CD4-positive, CD25-positive, alpha-beta regulatory T cell (primary cell): ENCODE results near the gene CSTF3. TPM values are rescaled to one million over a fixed set of nuclear protein-coding genes. Genes with fewer than 3 reads are reported as not detected.

Experiments
- ATAC-seq, 2 donors: fragments of 150-1000 bp; cut with Tn5 transposase; one replicate each; pipeline ENCODE4 v1.10.0; 2021; ENCODE audit warnings: low read depth in 2 of 2, moderate number of reproducible peaks in 2 of 2, moderate library complexity in 1 of 2
- DNase-seq, 3 donors: peaks; one replicate each; pipeline versions ENCODE4 v3.0.0 to v3.0.0-alpha.2; 2012 to 2022; ENCODE audit warnings: mixed read lengths in 1 of 3
- H3K27ac ChIP-seq: one replicate; pipeline ENCODE4 v1.7.0; 2013; ENCODE audit warnings: mild to moderate bottlenecking, low read length; ENCODE audit not compliant: insufficient read depth, poor library complexity, severe bottlenecking
- H3K27me3 ChIP-seq: one replicate; pipeline ENCODE4 v1.7.0; 2013; ENCODE audit warnings: low read length; ENCODE audit not compliant: control insufficient read depth, insufficient read depth
- H3K36me3 ChIP-seq: one replicate; pipeline ENCODE4 v1.7.0; 2013; ENCODE audit warnings: mild to moderate bottlenecking, low read length, moderate library complexity; ENCODE audit not compliant: control insufficient read depth, insufficient read depth
- H3K4me1 ChIP-seq: 2 replicates; pipeline ENCODE4 v1.7.0; 2013; ENCODE audit warnings: mild to moderate bottlenecking, low read length; ENCODE audit not compliant: insufficient read depth, control insufficient read depth, poor library complexity, severe bottlenecking
- H3K4me3 ChIP-seq: one replicate; pipeline ENCODE4 v1.7.0; 2013; ENCODE audit warnings: low read depth, mild to moderate bottlenecking, low read length, moderate library complexity
- H3K9me3 ChIP-seq, 2 experiments: 1 replicate in 1 of 2; 2 replicates in 1 of 2; pipeline ENCODE4 v1.7.0; 2013; ENCODE audit warnings: low read length in 2 of 2, mild to moderate bottlenecking in 1 of 2, moderate library complexity in 1 of 2; ENCODE audit not compliant: control insufficient read depth in 2 of 2
- H3K27ac Mint-ChIP-seq, 3 donors: one replicate each; pipeline ENCODE4 v1.8.0; 2020 to 2022; ENCODE audit warnings: mild to moderate bottlenecking in 3 of 3, mixed read lengths in 3 of 3, moderate library complexity in 2 of 3
- H3K27me3 Mint-ChIP-seq: one replicate; pipeline ENCODE4 v1.8.0; 2022; ENCODE audit warnings: mild to moderate bottlenecking, mixed read lengths
- H3K36me3 Mint-ChIP-seq: one replicate; pipeline ENCODE4 v1.8.0; 2020; ENCODE audit warnings: mixed read lengths
- H3K4me1 Mint-ChIP-seq, 4 donors: one replicate each; pipeline ENCODE4 v1.8.0; 2020 to 2022; ENCODE audit warnings: mixed read lengths in 4 of 4, mild to moderate bottlenecking in 1 of 4
- H3K4me3 Mint-ChIP-seq, 4 donors: one replicate each; pipeline ENCODE4 v1.8.0; 2020 to 2022; ENCODE audit warnings: mild to moderate bottlenecking in 4 of 4, mixed read lengths in 4 of 4, moderate library complexity in 3 of 4
- H3K9me3 Mint-ChIP-seq, 7 donors: one replicate each; pipeline ENCODE4 v1.8.0; 2020 to 2022; ENCODE audit warnings: mixed read lengths in 7 of 7, mild to moderate bottlenecking in 3 of 7, moderate library complexity in 2 of 7
- polyA plus RNA-seq, 4 donors: library from polyadenylated mRNA; unstranded; fragments of 300-500 nt; fragmentation: Illumina TruSeq; gene quantifications; one replicate each; pipeline ENCODE4 v1.2.3, GENCODE V29; 2021
- total RNA-seq: library from RNA; stranded (reverse); gene quantifications from one replicate; pipeline ENCODE4 v1.2.3, GENCODE V29; 2022

Gene CSTF3
- total RNA-seq (21.4 TPM), polyA plus RNA-seq (10 to 100 TPM; 14.3 to 18.8 (median 16.2) TPM)

DNA sequence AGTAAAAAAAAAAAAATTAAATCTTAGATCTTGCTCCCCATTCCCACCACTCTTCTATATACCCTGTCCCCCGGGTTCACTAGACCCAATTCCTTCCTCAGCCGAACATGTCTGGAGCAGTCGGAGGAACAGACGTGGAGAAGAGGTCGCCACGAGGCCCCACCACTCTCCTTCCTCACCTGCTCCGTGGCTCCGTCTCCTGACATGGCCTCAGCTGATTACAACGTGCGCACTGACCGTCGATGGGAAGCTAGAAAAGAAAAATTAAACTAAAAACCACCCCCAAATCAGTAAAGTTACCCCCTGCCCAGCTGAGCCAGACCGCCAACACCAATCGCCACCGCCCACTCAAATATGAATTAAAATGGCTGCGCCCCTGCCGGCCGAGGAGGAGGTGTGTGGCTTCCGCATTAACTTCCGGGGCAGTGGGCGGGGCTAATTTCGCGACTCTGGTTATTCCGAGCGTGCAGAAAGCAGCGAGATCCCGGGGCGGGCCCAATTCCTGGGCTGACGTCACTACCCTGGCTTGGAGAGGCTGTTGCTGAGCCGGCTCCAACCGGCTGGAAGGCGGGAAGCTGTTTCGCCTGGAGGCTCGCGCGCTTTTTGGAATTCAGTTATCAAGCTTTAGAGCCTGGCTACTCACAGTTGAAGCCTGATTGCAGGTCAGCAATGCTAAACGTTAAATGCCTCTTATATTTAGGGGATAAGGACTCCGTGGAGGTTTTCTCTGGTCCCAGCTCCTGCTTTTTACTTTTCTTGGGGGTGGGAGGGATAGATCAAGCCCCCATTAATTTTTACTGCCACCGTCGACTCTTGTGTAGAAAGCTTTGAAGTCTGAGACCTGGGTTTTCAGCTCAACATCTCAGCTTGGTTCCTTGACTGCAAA lies at the start of gene CSTF3:
Gene CSTF3, minus strand, starts transcription at position 361 of the 886 bp plus-strand sequence. Its CDS starts 155 bp downstream, at position 206.
- H3K27ac Mint-ChIP-seq = peak within 1 kb of the TSS; percentile 99 to 100 (median 99)
- ATAC-seq (peak; percentile 95 to 96), DNase-seq (peak; percentile 89 to 98 (median 94))
- peaks cover 43% of the 10 kb centered on the region for H3K4me1 ChIP-seq
- no peaks in the 10 kb centered on the region for H3K9me3 Mint-ChIP-seq
- no peaks in the 10 kb centered on the region for H3K9me3 ChIP-seq
- H3K27me3 Mint-ChIP-seq = no peaks in the 10 kb centered on the region
- peak within 1 kb of the TSS; percentile 98 to 100 (median 100) for H3K4me3 Mint-ChIP-seq
- no peaks in the 10 kb centered on the region for H3K36me3 ChIP-seq
- peaks cover 17% of the 10 kb centered on the region for H3K36me3 Mint-ChIP-seq
- H3K4me1 Mint-ChIP-seq = peaks cover 33 to 58% (median 47%) of the 10 kb centered on the region in 4 donors
- no peaks in the 10 kb centered on the region for H3K27me3 ChIP-seq
- H3K27ac ChIP-seq = peak within 1 kb of the TSS; percentile 80
- peak within 1 kb of the TSS; percentile 99 for H3K4me3 ChIP-seq

DNA sequence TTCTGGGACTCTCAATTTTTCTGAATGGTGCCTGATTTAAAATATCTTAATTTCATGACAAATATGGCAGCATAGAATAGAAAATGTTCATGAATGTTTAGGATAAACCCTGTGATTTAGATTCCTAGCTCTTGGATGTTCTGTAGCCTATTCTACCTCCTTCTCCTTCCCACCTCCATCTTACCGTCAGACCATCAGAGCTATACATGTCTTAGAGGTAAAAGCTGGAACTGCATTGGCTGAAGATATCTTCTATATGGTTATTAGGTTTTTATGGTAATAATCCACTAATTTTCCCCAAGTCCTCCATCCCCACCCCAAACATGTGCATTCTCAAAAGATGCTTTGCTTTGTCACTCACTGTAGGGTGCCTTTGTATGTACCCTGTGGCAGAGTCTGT lies 46.9 kb upstream of the CSTF3 start:
- Mint-ChIP-seq H3K27ac (no peak overlapping the region), H3K4me3 (no peak overlapping the region), H3K27me3 (no peaks in the 10 kb centered on the region), H3K9me3 (peaks cover 0 to 2% (median 0%) of the 10 kb centered on the region in 7 donors), H3K36me3 (no peaks in the 10 kb centered on the region), H3K4me1 (no peaks in the 10 kb centered on the region)
- Histone ChIP-seq H3K27ac (no peak overlapping the region), H3K36me3 (no peaks in the 10 kb centered on the region), H3K27me3 (no peaks in the 10 kb centered on the region), H3K4me3 (no peak overlapping the region), H3K4me1 (no peaks in the 10 kb centered on the region), H3K9me3 (no peaks in the 10 kb centered on the region)
- DNase-seq (no peak), ATAC-seq (no peak)

DNA sequence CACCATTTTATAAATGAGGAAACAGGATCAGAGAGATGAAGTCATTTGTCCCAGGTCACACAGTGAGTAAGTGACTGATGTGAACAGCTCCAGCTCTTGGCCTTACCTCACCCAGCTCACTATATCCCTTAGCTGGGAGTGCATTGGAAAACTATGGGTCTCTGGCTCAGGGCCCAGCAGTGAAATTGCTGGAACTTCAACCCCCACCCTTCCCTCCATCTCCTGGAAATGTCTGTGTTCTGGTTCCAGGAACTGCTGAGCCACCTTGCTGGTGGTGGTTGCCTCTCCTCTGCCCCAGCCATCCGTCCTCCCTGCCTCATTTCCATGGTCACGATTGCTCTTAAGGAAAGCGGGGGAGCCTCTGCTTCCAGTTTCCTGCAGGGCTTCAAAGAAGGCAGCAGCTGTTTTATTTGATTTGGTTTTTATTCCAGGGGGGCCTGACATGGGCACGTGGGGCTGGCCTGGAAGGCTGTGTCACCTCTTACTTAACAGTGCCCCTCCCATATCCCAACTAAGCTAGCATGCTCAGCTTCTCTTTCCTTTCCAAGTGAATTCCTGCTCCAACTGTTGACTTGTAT lies 46.2 kb upstream of the CSTF3 start:
- H3K27ac Mint-ChIP-seq = no peak overlapping the region

DNA sequence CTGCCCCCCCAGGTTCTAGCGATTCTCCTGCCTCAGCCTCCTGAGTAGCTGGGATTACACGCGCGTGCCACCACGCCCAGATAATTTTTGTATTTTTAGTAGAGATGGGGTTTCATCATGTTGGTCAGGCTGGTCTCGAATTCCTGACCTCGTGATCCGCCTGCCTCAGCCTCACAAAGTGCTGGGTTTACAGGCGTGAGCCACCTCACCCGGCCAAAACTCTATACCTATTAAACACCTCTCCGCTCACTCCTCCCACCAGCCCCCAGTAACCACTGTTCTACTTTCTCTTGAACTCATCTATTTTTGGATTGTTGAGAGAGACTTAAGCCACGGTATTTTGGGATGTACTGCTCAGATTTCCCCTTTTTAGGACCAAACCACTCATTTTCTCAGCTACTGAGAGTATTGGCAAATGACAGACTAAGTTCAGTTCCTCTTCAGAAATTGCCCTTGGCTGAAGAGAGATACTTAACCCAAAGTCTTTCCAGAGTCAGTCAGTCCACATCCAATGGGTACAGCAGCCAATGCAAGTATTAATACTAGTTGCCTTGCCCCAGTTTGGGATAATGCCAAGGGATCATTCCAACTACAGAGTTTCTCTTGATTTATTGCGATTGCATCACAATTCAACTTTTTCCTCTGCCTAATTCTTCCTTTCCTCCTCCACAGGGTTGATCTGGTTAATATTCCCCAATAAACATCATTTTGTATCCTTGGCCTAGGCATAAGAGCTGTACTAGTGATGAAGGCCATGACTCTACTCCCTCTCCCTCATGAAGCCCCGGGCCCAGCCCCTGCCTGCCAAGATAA lies 36.8 kb upstream of the CSTF3 start:
- Histone ChIP-seq H3K27me3 (no peaks in the 10 kb centered on the region), H3K27ac (no peak overlapping the region), H3K36me3 (no peaks in the 10 kb centered on the region), H3K9me3 (no peaks in the 10 kb centered on the region), H3K4me1 (no peaks in the 10 kb centered on the region), H3K4me3 (no peak overlapping the region)
- no peaks in the 10 kb centered on the region for H3K27me3 Mint-ChIP-seq
- no peaks in the 10 kb centered on the region for H3K9me3 Mint-ChIP-seq
- H3K4me1 Mint-ChIP-seq = no peaks in the 10 kb centered on the region
- ATAC-seq = no peak
- no peak for DNase-seq
- no peak overlapping the region for H3K27ac Mint-ChIP-seq
- H3K36me3 Mint-ChIP-seq = no peaks in the 10 kb centered on the region
- no peak overlapping the region for H3K4me3 Mint-ChIP-seq

More for the DNA sequence above, 46.2 kb upstream of the CSTF3 start:
- Histone ChIP-seq H3K27me3 (no peaks in the 10 kb centered on the region), H3K27ac (no peak overlapping the region), H3K4me1 (no peaks in the 10 kb centered on the region), H3K4me3 (no peak overlapping the region), H3K36me3 (no peaks in the 10 kb centered on the region), H3K9me3 (no peaks in the 10 kb centered on the region)
- Mint-ChIP-seq H3K9me3 (peaks cover 0 to 2% (median 0%) of the 10 kb centered on the region in 7 donors), H3K4me1 (no peaks in the 10 kb centered on the region), H3K27me3 (no peaks in the 10 kb centered on the region), H3K4me3 (no peak overlapping the region), H3K36me3 (no peaks in the 10 kb centered on the region)
- no peak for ATAC-seq
- DNase-seq = no peak

DNA sequence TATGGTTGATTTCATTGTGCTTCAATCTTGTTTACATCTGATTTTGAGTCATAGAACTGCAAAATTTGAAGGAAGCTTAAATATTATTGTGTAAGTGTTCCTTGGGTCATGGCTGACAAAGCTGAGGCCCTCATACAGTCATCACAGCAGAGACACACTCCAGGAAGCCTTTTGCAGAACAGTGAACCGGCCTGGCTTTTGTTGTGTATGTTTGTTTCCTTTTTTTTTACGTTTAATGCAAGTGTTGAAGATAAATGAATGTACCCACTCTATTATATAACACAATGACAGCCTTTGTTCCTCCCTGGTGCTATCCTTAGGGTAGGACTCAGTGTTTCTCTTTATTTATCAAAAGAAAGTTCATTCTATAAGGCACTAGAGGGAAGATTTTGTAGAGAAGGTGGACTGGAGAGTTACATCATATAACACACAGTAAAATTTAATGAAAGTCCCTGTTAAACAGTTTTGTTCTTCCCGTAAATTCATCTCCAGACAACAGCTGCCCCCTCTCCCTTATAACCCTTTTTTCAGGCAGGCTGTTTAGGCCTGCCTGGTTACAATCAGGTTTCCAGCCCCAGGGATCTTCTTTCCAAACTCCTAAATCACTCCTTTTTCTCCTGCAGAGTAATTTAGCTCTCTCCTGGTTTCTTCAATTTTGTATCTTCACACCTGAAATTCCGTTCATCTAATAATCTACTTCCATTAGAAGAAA lies 34.3 kb upstream of the CSTF3 start:
- Mint-ChIP-seq H3K36me3 (no peaks in the 10 kb centered on the region), H3K27ac (no peak overlapping the region), H3K9me3 (no peaks in the 10 kb centered on the region), H3K27me3 (no peaks in the 10 kb centered on the region), H3K4me1 (no peaks in the 10 kb centered on the region), H3K4me3 (no peak overlapping the region)
- no peaks in the 10 kb centered on the region for H3K36me3 ChIP-seq
- no peaks in the 10 kb centered on the region for H3K27me3 ChIP-seq
- no peak overlapping the region for H3K4me3 ChIP-seq
- H3K4me1 ChIP-seq = no peaks in the 10 kb centered on the region
- H3K9me3 ChIP-seq = no peaks in the 10 kb centered on the region
- H3K27ac ChIP-seq = no peak overlapping the region
- DNase-seq = no peak
- ATAC-seq = no peak

DNA sequence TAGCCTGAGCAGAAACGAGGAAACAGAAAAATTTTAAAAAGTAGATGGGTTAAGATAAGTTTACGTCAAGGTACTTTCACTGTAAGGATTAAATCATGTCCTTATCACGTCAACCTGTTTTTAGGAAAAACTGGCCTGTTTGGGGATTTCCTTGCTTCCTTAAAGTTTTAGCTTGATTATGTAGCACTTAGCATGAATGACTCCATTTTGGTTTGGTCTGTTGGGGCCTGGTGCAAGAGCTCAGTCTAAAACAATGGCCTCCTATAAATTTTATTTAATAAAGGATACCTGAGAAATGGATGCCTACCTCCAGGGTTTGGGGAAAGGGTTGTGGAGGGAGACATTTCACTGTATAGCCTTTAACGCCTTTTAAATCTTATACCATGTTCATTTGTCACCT lies 33.2 kb upstream of the CSTF3 start:
- ATAC-seq (no peak), DNase-seq (no peak)
- no peaks in the 10 kb centered on the region for H3K4me1 Mint-ChIP-seq
- H3K4me3 ChIP-seq = no peak overlapping the region
- H3K27ac ChIP-seq = no peak overlapping the region
- H3K4me1 ChIP-seq = no peaks in the 10 kb centered on the region
- H3K36me3 ChIP-seq = no peaks in the 10 kb centered on the region
- H3K27me3 Mint-ChIP-seq = no peaks in the 10 kb centered on the region
- no peak overlapping the region for H3K27ac Mint-ChIP-seq
- no peak overlapping the region for H3K4me3 Mint-ChIP-seq
- H3K36me3 Mint-ChIP-seq = no peaks in the 10 kb centered on the region
- H3K27me3 ChIP-seq = no peaks in the 10 kb centered on the region
- H3K9me3 Mint-ChIP-seq = no peaks in the 10 kb centered on the region
- no peaks in the 10 kb centered on the region for H3K9me3 ChIP-seq

DNA sequence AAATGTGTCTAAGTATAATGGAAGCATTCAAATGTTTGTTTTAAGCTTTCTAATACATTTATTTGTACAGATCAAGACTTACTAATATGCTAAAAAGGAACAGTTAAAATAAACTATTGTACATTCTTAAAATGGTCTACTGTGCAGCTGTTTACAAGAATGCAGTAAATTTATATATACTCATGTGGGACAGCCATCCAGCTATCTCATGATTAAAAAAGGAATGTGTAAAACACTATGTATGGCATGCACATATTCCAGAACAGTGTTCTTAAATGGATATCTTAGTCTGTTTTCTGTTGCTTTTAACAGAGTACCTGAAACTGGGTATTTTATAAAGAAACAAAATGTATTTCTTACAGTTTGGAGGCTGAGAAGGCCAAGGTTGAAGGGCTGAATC lies 30.2 kb upstream of the CSTF3 start:
- Mint-ChIP-seq H3K4me3 (no peak overlapping the region), H3K27ac (no peak overlapping the region), H3K4me1 (no peaks in the 10 kb centered on the region), H3K36me3 (no peaks in the 10 kb centered on the region), H3K27me3 (no peaks in the 10 kb centered on the region), H3K9me3 (no peaks in the 10 kb centered on the region)
- ATAC-seq = no peak
- Histone ChIP-seq H3K36me3 (no peaks in the 10 kb centered on the region), H3K4me3 (no peak overlapping the region), H3K9me3 (no peaks in the 10 kb centered on the region), H3K27ac (no peak overlapping the region), H3K27me3 (no peaks in the 10 kb centered on the region), H3K4me1 (no peaks in the 10 kb centered on the region)
- no peak for DNase-seq
